ENCODE results near the gene MINDY4.

MINDY4 gene

DNA sequence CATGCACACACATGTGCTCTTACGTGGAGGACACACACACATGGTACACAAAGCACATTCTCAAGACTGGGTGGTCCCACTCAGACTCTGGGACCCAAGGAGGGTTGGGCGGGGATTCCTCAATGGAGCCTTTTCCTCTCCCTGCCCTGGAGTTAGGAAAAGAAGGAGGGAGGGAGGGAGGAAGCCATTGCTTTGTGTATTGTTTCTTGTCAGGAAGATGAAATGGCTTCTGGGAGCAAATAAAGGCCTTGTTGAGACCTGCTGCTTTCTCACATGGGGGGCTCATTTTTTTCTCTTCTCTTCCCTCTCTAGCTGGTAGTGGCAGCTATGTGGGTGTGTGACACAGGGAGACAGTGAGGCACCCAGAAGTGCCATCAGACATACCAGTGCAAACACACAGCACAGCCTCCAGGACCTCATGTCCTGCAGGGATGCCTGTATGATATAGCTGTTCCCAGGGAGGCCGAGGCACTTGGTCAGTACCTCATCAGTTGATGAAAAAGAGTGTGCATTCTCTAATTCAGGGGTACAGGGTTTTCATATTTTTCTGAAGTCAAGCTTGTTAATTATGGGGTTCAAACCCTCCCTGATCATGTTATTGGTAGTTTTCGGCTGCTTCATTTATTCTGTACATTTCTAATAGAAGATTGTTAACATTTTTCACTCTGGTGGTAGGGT lies 146.1 kb downstream of the MINDY4 start:
- no peak for DNase-seq (ENCODE audit: low spot score)

DNA sequence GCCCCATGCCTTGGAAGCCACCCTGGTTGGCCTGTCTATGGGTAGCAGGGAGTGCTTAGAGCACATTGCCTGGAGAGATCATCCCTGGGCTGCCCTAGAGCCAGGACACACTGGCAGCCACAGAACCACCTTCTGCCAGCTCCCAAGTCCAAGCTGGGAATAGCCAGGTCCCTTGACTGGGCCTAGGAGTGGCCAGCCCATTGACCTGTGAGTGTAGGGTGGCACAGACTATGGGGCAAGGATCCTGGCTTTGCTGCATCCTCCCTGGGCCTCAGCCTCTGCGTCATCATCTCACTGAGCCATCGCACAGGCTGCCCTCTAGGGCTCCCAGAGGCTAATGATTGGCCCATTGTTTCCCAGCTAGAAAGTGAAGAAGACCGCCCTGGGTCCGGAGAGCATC lies 147.5 kb downstream of the MINDY4 start:
- no peak for DNase-seq (ENCODE audit: low spot score)

DNA sequence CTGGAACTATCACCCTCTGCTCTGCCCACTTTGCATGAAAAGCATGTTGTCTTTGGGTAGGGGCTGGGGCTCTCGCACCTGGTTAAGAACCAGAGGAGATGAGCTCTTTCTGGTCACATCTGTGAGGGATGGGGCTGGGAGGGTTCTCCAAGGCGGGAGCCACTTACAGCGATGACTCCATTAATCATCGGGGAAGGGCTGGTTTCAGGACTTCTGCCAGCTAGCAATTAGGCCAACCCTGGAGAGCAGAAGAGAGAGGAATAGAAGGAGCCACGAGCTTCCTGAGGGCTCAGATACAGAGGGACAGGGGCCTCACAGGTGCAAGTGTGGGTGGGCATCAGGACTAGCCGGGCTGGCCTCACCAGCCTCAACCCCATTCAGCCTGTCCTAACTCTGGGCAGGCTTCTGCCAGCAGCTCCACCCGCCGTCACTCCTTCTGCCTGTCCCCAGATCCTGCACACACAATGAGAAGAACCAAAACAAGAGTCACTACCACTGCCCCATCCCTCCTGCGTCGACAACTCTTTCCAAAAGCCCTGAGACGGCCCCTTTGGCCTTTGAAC lies 148.9 kb downstream of the MINDY4 start:
- DNase-seq (ENCODE audit: low spot score), result peak; percentile 54

DNA sequence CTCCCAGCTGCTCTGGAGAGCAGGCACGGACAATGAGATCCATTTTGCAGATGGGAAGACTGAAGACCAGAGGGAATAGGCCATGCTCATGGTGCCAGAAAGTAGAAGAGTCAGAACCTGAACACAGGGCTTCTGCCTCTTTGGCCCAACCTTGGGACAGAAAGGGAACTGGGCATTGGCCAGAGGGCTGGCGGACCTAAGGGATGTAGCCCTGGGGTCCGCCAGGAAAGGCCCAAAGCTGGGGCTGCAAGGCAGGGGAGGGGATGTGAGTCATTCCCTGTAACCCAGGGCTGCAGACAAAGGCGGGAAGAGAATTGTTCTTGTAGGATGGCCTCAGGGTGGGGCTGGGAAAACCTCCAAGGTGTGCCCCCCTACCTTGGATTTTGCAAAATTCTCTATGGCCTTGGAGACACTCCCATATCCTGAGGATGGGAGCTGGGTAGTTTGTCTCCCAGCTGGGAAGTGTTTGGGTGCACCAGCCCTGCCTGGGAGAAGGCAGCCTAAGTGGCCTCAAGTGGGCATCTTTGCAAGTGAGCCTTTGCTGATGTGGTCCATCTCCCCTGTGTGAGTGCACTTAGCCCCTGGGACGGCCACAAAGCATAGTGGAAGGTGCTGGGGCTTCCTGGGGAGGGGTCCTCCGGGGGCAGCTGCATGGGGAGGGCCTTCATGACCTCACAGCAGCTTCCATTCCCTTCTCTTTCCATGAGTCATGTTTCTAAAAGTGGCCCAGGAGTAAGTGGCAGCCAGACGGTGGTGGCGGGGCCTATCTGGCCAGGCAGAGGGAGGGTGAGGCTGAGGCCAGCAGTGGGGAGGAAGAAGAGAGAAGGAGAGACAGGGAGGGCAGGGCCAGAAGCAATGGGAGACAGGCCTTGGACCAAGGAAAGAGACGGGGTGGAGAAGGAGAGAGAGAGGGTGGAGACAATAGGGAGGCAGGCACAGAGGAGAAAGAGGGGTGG lies 149.6 kb downstream of the MINDY4 start:
- DNase-seq (ENCODE audit: low spot score), result peak; percentile 69

DNA sequence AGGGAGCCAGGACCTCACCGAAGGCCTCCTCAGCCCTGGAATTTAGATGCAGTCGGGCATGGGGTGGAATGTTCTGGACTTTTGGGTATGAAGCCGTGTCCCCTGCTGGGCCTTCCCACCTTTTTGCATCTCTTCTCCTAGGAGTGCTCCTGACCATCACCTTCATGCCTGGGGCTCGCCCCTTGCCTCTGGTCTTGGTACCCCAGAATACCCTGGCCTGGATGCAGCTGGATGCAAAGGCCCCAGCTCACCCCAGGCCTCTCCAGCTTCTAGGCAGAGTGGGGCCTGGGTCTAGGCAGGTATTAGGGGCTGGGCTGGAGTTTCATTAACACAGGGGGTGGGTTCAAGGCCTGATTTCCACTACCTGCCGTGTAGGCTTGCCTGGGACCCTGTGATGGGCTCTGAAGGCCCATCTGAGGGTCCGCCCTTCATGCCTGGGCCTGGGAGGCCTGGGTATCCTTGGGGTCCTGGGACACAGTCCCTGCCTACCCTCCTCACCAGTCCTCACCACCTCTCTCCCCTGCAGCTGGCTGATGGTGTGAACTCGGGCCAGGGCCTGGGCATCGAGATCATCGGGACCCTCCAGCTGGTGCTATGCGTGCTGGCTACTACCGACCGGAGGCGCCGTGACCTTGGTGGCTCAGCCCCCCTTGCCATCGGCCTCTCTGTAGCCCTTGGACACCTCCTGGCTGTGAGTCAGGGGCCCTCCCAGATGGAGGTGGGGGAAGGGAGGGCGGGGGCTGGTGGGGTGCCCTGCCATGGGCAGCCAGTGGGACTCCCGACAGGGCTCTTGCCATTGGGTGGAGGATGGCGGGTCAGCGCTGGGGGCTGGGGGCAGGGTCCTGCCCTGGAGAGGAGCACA lies 150.6 kb downstream of the MINDY4 start:
- peak; percentile 55 for DNase-seq (ENCODE audit: low spot score)

DNA sequence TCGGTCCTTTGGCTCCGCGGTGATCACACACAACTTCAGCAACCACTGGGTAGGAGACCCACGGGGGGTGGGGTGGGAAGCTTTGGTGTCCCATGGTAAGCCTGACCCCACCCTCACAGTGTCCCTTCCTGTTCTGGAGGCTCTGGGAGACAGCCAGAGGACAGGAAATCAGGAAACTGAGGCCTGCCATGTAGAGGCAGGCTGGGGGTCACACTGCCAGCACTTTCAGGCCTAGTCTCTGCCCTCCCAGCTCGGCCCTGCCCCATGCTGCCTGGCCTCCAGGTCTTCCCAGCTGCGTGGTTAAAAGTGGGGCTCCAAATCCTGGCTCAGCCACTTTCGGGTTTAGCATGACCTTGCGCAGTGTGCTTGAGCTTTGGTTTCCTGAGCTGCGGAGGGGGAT lies 151.4 kb downstream of the MINDY4 start:
- peak; percentile 40 for DNase-seq (ENCODE audit: low spot score)

DNA sequence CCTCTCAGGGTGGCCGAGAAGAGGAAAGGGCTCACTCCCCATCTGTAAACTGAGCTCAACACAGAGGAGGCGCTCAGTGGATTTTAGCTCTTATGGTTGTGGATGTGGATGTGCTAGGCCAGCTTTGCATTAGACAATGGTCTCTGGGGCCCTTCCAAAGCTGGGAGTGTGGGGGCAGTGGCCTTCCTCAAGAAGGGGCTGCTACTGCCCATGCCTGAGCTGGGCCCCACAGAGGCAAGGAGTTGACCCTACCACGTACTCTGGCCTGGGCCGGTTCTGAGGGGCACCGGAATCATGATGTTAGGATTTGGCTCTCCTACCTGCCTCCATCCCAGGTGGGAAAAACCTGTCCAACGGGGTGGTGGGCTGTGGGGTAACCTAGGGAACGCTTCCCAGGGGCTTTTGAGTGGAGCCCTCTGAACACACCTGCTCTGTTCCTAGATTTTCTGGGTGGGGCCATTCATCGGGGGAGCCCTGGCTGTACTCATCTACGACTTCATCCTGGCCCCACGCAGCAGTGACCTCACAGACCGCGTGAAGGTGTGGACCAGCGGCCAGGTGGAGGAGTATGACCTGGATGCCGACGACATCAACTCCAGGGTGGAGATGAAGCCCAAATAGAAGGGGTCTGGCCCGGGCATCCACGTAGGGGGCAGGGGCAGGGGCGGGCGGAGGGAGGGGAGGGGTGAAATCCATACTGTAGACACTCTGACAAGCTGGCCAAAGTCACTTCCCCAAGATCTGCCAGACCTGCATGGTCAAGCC lies 152.0 kb downstream of the MINDY4 start:
- DNase-seq (ENCODE audit: low spot score), result peak; percentile 57

DNA sequence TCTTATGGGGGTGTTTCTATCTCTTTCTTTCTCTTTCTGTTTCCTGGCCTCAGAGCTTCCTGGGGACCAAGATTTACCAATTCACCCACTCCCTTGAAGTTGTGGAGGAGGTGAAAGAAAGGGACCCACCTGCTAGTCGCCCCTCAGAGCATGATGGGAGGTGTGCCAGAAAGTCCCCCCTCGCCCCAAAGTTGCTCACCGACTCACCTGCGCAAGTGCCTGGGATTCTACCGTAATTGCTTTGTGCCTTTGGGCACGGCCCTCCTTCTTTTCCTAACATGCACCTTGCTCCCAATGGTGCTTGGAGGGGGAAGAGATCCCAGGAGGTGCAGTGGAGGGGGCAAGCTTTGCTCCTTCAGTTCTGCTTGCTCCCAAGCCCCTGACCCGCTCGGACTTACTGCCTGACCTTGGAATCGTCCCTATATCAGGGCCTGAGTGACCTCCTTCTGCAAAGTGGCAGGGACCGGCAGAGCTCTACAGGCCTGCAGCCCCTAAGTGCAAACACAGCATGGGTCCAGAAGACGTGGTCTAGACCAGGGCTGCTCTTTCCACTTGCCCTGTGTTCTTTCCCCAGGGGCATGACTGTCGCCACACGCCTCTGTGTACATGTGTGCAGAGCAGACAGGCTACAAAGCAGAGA lies 152.7 kb downstream of the MINDY4 start:
- peak; percentile 60 for DNase-seq (ENCODE audit: low spot score)

DNA sequence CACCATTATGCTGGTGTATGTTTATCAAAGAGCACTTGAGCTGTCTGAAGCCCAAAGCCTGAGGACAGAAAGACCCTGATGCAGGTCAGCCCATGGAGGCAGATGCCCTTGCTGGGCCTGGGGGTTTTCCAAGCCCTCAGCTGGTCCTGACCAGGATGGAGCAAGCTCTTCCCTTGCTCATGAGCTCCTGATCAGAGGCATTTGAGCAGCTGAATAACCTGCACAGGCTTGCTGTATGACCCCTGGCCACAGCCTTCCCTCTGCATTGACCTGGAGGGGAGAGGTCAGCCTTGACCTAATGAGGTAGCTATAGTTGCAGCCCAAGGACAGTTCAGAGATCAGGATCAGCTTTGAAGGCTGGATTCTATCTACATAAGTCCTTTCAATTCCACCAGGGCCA lies 153.4 kb downstream of the MINDY4 start:
- DNase-seq (ENCODE audit: low spot score), result peak; percentile 48

DNA sequence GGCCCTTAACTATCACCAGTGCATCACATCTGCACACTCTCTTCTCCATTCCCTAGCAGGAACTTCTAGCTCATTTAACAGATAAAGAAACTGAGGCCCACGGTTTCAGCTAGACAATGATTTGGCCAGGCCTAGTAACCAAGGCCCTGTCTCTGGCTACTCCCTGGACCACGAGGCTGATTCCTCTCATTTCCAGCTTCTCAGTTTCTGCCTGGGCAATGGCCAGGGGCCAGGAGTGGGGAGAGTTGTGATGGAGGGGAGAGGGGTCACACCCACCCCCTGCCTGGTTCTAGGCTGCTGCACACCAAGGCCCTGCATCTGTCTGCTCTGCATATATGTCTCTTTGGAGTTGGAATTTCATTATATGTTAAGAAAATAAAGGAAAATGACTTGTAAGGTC lies 153.9 kb downstream of the MINDY4 start:
- DNase-seq (ENCODE audit: low spot score), result no peak

DNA sequence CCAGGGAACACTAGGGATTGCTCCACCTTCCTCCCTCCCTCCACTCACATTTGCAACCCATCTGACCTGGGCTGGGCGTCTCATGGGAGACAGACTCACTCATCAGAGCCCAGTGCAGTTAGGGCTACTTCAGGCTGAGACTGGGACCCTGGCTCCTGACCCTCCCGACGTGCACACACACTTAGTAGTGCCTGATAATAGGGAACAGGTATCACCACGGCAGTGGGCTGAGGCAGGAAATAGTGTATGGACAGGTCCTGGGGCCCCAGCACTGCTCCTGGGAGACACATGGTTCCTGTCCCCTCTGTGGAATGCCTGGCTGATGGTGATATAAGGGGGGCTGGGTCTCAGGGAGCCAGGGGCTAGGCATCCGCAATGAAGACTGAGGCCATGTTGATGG lies 154.7 kb downstream of the MINDY4 start:
- no peak for DNase-seq (ENCODE audit: low spot score)

DNA sequence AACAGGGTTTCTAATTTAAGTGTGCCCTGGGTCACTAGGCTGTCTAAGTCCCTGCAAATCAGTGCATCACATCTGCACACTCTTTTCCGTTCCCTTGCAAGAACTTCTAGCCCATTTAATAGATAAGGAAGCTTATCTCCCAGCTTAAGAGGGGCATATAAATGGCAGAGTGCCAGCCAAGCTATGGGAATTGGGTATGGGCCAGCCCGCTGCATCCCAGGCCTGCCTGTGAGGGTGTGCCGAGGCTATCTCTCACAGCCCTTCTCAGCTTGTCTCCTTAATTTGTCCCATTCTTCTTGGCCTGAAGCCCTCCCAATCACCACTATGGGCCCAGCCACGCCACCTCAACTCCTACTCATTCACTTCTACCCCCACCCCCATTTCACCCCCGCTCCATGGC lies 155.1 kb downstream of the MINDY4 start:
- DNase-seq (ENCODE audit: low spot score), result no peak

DNA sequence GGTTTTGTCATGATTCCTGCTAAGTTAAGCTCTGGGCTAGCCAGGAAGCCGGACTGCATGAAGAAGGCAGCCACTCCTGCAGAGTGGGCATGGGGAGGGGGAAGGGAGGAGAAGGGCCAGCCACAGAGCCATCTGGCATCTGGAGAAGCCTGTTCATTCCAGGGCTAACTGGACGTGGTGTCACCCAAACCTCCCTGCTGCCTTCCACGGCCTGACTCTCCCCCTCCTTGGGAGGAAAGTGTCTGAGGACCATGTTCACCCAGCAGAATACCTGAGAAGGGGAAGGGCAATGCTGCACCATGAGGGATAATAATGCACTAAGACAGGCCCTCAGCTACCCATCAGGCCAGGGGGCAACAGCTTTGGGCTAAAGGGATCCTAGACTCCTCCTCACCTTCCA lies 155.8 kb downstream of the MINDY4 start:
- no peak for DNase-seq (ENCODE audit: low spot score)

DNA sequence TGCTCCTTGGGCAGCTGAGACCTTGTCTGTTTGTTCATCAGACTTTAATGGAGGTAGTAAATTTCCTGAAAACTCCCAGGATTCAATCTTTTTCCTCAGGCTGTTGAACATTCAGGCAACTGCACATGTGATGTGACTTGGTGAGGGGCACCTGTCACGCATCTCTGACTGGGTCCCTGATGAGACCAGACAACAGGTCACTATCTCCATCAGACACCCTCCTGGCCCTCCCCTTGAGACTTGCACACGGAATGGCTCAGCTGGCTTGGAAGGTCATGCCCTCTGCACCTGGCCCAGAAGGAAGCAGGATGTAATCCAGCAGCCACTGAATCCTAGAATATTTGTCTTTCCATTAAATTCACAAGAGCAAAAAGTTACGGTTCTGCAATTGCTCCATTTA lies 156.3 kb downstream of the MINDY4 start:
- no peak for DNase-seq (ENCODE audit: low spot score)

DNA sequence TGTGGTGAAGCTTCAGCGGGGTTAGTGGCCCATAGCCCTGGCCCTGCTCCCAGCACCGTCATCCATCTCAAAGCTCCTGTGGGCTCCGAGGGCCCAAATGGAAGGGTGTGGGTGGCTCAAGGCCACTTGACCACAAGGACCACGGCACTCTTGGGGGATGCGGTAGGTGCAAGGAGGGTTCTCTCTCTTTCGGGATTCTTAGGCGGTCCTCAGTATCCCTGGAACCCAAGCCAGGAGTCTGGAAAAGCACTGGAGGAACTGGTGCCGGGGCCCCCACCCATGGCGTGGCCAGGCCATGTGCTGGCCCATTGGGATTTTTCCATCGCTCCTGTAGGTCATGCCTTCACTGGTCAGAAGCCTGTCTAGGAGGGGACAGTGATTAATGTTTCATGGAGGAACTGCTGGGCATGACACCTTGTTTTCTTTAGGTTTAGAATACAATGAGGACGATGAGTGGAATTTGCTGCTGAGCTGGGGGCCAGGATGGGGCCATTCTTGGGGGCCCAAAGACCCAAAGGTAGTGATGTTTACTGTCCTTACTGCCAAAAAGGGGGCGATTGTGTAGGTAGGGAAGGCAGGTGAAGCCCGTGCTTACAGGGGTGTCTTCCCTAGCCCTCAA lies 157.1 kb downstream of the MINDY4 start:
- peak; percentile 52 for DNase-seq (ENCODE audit: low spot score)

DNA sequence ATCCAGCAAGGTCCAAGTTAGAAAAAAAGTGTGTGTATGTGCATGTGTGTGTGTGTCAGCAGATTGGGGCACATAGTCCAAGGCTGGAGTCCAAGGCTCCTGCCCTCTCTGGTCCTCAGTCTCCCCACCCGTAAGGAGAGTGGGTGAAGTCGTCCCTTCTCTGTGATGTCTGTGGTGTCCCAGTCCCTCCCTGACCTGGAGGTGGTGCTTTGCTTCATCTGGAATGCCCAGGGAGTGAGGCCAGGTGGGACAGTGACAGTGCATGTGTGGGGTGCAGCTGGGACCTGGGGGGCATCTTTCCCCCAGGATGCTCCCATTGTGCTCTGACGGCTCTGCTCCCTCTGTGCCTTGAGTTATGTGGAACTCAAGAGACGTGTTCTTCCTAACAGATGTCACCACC lies 158.5 kb downstream of the MINDY4 start:
- DNase-seq (ENCODE audit: low spot score), result peak; percentile 44

DNA sequence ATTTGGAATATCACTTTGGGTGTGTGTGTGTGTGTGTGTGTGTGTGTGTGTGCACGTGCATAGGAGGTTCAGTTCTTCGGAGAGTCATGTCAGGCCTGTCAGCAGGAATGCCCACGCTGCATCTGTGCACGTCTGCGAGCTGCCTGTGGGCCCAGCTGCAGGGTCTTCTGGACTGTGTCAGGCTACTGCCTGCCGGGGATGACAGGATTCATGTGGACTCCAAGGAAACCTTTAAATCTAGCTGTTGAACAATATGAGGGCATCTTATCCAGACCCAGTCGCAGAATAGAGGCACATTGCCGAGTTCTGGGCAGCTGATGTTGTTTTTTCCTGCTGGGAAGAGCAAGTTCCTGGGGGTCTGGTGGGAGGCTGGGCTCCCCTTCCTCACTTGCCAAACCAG lies 159.4 kb downstream of the MINDY4 start:
- peak; percentile 60 for DNase-seq (ENCODE audit: low spot score)

DNA sequence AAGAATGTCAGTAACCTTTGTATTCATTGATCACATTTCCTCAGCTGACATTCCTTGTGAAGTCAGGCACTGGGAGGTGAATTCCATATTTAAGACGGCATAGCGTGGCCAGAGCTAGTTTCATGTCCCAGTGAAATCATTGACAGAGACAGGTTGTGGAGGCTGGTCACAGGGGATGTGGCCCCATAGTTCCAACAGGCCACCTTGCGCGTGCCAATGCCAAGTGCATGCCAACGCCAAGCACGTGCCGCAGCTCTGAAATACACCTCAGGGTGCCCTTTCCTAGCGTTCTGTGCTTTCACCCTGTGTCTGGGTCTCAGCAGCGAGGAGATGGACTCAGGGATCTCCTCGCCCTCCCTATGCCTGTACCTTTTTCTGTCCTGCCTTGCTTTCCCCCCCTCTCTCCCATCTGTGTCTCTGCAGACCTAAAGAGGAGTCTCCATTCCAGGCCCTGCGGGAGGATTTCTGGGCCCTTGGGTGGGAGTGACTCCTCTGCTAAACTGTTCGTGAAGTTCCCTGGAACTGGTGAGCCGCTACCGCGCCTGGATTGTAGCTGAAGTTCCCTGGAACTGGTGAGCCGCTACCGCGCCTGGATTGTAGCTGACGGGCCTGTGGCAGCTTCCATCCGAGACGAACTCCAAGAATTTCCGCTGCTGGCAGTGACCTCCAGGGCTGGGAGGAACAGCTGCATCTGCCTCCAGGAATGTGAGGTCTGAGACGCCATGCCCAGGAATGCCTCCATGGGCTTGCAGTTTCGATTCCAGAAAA lies 160.1 kb downstream of the MINDY4 start:
- DNase-seq (ENCODE audit: low spot score), result peak; percentile 76

DNA sequence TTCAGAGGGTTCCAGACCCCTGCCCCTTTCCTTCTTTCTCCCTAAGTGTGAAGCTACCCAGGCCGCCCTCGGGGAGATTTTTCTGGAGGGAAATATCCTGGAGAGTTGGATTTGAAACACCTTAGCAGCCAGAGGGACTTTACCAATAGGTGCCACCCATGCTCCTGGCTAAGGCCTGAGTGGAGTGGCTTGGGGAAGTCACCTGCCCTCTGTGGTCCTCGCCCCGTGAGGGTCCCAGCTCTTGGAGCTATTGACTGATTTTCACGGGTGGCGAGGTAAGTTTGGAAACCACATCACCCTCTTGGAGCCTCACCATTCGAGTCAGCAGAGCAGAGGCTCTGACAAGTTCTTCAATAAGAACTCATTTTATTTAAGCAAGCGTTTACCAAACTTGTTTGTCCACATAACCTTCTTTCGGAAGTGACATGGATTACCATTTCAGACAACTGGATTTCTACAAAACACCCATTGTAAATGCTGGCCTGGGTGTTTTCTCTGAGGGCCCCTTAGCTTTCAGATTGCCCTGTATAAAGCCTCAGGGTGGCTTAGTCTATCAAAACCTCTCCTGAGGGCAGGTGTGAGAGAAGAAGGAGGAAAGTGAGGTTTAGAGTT lies 160.8 kb downstream of the MINDY4 start:
- peak; percentile 55 for DNase-seq (ENCODE audit: low spot score)
